HG02981 (cell line): ENCODE results near the gene NCAPG2.

Experiments
- ATAC-seq: cut with Tn5 transposase; IDR thresholded peaks from one replicate; pipeline ENCODE4 v1.9.1; 2021; ENCODE audit warnings: mild to moderate bottlenecking, moderate library complexity; ENCODE audit not compliant: unreplicated experiment

Gene NCAPG2

GRCh38 chr7:158733775-158734494 lies 29.3 kb upstream of the NCAPG2 start:
- no peak for ATAC-seq

- no peak for ATAC-seq
Measured at GRCh38 chr7:158733220-158733519, 28.6 kb upstream of the NCAPG2 start.

DNA sequence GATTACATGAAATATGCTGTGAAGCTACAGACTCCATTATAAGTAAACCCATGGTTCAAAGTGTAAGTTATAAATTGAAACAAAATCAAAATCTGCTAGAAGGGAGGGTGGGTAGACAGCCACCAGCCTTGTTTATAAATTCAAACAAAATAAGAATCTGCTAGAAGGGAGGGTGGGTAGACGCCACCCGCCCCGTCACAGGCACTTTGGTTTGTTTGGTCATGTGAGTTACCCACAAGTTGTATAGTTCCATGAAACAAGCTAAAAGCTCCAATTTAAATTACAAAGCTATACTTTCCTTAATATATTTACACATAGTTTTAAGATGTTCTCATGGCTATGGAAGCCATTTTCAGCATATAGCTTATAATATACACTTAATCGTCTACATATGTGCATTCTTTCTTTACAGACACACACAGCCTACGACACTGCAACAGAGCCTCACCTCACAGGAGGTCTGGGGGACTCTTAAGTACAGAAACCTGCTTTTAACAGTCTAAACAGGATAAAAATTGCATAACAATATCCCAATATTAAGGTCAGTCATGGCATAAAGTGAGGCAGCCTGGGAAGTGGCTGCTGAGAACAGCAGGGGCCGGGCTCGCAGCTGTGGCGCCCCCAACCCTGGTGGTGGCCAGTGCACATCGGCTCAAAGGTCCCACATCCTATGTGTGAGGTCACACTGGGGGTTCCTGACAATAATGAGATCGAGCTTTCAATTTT lies 28.1 kb upstream of the NCAPG2 start:
- ATAC-seq = no peak

DNA sequence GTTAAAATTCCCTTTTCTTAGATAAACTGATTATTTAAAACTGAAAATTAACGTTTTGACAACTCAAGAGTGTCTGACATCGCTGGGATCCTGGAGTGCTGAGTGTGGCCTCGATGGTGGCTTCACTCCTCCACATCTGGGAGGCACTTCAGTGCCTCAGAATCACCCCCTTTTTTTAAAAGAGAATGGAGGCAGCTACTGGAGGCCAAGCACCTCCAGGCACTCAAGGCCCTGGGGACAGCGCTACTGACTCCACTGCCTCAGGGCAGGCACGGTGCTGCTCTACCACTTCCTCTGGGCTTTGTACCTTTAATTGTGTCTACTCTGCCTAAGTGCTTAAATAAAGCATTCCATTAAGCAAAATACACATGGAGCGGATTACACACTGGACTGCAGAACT lies 27.2 kb upstream of the NCAPG2 start:
- ATAC-seq = no peak

- no peak for ATAC-seq
Measured at GRCh38 chr7:158730383-158731346, 26.1 kb upstream of the NCAPG2 start.

DNA sequence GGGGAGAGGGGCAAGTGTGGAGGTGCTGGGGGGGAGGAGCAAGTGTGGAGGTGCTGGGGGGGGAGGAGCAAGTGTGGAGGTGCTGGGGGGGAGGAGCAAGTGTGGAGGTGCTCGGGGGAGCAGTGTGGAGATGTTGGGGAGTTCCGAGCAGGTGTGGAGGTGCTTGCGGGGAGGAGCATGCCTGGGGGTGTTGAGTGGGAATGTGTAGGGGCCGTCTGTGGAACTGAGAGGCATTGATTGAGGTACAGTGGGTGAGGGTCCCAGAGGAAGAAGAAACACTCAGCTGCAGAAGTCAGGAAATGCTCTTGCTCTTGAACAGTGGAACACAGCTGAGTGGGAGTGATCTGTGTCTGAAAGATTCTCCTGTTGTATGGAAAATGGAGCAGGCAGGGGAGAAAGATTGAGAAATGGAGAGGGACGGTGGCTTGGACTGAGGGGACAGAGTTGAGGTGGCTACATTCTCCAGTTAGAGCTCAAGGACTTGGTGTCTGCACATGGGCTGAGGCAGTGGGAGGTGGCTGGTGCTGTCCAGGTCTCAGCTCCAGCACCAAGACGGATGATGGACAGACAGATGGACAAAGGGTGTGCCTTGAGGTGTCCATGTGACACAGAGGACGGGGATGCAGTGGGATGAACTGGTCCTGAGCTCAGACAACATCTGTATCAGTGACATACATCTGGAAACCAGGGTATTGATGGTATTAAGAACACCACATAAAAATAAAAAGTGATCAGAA lies 25.2 kb upstream of the NCAPG2 start:
- ATAC-seq = no peak

- no peak for ATAC-seq
Measured at GRCh38 chr7:158728911-158729645, 24.5 kb upstream of the NCAPG2 start.

GRCh38 chr7:158727690-158728089 lies 23.1 kb upstream of the NCAPG2 start:
- ATAC-seq = no peak

DNA sequence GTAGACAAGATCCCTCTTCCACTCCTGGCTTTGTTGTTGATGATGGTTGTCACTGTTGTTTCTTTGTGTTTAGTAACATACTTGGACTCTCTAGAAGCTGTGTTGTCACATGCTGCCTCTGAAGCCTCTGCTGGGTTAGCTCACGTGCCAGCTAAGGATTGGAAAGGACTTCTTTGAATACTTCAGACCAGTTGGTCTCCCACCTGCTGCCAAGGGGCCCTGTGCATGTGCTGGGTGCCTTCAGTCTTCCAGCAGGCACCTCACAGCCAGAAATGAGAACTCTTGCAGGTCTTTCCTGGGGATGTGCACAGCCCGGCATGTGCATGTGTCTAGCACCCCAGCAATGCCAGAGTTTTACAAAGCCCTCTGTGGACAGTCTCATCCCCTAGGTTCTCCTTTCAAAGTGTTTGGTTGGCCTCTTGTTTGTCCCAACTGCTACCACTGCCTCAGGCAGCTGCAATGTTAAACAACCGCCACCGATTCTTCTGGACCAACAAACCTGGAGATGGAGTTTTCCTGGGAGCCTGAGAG lies 21.7 kb upstream of the NCAPG2 start:
- ATAC-seq = no peak

- ATAC-seq = no peak
Measured at GRCh38 chr7:158725506-158725800, 20.8 kb upstream of the NCAPG2 start.

DNA sequence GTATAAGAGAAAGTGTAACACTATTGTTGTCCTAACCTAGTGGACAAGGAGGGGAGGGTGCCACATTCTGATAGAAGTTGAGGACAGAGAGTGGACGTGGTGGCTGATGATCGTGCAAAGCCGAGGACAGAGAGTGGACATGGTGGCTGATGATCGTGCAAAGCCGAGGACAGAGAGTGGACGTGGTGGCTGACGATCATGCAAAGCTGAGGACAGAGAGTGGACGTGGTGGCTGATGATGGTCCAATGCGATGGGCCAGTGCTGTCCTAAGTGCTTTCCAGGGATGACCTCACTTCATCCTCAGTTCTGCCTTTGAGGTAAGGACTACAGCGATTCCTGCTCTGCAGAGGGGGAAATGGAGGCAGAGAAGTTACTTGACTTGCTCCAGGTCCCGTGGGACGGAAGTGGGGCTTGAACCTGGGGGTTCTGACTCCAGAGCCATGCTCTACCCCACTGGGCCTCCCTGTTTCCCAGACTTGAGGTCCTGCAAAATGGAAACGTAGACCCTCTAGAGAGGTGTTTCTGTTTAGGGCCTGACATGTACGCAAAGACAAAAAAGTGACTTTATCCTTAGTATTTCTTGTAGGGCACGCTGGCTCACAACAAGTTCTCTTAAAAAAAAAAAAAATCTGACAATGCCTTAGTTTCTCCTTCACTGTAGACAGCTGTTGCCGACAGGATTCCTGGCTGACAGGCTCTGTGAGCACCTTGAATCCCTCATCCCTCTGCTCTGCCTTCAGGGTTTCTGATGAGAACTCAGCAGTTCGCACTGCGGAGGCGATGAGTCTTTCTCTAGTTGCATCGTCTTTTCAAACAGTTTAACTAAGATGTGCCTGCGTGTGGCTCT lies 20.3 kb upstream of the NCAPG2 start:
- ATAC-seq = no peak

- no peak for ATAC-seq
Measured at GRCh38 chr7:158723714-158724385, 19.2 kb upstream of the NCAPG2 start.

GRCh38 chr7:158723266-158723665 lies 18.7 kb upstream of the NCAPG2 start:
- ATAC-seq = no peak

GRCh38 chr7:158722574-158723237 lies 18.1 kb upstream of the NCAPG2 start:
- ATAC-seq = no peak

GRCh38 chr7:158720112-158720511 lies 15.5 kb upstream of the NCAPG2 start:
- no peak for ATAC-seq

- ATAC-seq = no peak
Measured at GRCh38 chr7:158716802-158717201, 12.2 kb upstream of the NCAPG2 start.

DNA sequence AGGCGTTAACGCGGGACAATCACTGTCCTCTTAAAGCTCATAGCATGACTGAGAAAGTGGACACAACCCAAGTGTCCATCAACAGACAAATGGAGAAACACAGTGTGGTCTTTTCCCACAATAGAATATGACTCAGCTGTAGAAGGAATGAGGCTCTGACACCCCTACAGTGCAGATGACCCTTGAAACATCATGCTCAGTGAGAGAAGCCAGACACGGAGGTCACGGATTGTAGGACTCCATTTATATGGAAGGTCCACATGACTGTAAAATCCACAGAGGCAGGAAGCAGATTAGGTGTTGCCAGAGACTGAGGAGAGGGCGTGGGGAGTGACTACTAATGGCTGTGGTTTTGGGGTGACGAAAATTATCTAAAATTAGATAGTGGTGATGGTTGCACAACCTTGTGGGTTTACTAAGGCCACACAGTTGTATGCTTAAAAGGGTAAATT lies 6.1 kb upstream of the NCAPG2 start:
- ATAC-seq = no peak

GRCh38 chr7:158707610-158708009 lies 3.0 kb upstream of the NCAPG2 start:
- ATAC-seq = no peak
